ENCODE measurements around the gene OR12D3.

The OR12D3 gene

GRCh38 chr6:29332676-29333075 is 42.4 kb downstream of the OR12D3 start:
- CTCF ChIA-PET = no interaction called here
- no peak overlapping the region for H3K4me3 Mint-ChIP-seq
- no peaks in the 10 kb centered on the region for H3K36me3 Mint-ChIP-seq
- no peaks in the 10 kb centered on the region for H3K9me3 Mint-ChIP-seq
- H3K27me3 Mint-ChIP-seq = no peaks in the 10 kb centered on the region
- no peaks in the 10 kb centered on the region for H3K4me1 Mint-ChIP-seq
- no peak for DNase-seq
- no peak overlapping the region for H3K27ac Mint-ChIP-seq

- Mint-ChIP-seq H3K36me3 (no peaks in the 10 kb centered on the region), H3K27me3 (no peaks in the 10 kb centered on the region), H3K9me3 (no peaks in the 10 kb centered on the region), H3K27ac (no peak overlapping the region), H3K4me3 (no peak overlapping the region), H3K4me1 (no peaks in the 10 kb centered on the region)
- DNase-seq = no peak
- CTCF ChIA-PET = no interaction called here
Observed at GRCh38 chr6:29325777-29326176, 49.3 kb downstream of the OR12D3 start.
